HG03439 (cell line): Measurements from ENCODE around the gene CDX2.

Source experiments
- ATAC-seq: cut with Tn5 transposase; IDR thresholded peaks from one replicate; pipeline ENCODE4 v1.9.1; 2021; ENCODE audit warnings: mild to moderate bottlenecking, moderate library complexity; ENCODE audit not compliant: unreplicated experiment

Gene CDX2

DNA sequence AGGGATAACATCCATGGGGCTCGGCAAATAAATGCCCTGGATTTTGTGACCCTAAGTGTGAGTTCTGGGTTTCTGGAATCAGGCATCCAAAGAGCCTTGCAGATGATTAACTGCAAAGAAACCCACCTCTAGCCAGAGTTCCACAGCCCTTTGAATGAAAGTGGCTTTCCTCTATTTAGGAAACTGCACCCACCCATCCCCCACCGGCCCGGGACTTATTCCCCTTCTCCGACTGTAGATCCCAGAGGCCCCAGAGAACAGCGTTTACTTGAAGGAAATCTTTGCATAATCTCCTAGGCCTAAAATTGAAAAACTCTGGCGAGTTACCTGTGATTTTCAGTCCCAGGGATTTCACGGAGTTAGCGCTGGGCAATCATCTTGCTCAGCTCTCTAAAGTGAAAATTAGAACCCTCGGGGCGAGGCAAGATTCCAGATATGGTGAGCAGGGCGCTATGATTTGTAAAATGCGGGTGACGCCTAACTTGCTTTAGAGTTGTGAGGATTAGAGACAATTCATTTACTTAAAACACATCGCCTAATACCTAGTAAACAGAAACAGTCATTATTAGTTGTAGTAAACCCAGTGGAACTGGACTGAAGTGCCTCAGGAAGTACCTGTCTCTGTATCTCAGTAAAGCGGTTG is 10.0 kb upstream of the CDX2 start:
- ATAC-seq, result no peak

GRCh38 chr13:27978301-27978968 is 9.3 kb upstream of the CDX2 start:
- no peak for ATAC-seq

DNA sequence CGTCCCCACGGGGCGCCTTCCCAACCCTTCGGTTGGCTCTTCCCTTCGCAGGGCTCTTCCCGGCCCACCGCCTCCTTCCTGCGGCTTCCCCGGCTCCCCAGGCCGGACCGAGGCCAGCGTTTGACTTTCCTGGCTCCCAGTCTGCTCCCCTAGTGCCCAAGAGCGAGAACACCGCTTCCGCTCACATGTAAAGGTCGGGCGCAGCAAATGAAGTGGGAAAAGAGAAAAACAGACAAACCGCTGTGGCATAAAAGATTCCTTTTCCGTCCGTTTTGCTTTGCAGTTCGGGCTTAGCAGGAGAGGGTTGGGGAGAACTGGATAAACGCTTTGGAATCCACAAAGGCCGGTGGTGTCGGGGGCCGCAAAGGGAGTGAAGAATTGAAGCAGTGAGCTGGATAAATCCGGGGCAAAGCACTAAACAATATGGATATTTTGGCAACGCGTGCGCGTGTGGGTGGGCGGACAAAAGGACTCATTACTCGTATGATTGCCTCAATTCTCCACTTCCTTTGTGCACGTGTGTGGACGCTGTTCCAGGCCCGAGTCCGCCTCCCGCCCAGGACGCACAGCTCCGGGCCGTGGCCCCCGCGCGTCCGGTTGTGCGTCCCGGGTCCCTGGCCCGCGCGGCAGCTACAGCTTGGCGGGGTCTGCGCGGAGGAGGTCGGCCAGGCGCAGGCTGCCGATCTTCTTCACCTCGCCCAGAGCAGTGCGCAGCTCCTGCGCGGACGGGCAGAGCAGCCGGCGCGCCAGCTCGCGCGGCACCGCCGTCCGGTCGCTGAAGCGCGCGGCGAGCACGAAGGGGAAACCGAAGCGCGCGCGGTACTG is 8.6 kb upstream of the CDX2 start:
- no peak for ATAC-seq

DNA sequence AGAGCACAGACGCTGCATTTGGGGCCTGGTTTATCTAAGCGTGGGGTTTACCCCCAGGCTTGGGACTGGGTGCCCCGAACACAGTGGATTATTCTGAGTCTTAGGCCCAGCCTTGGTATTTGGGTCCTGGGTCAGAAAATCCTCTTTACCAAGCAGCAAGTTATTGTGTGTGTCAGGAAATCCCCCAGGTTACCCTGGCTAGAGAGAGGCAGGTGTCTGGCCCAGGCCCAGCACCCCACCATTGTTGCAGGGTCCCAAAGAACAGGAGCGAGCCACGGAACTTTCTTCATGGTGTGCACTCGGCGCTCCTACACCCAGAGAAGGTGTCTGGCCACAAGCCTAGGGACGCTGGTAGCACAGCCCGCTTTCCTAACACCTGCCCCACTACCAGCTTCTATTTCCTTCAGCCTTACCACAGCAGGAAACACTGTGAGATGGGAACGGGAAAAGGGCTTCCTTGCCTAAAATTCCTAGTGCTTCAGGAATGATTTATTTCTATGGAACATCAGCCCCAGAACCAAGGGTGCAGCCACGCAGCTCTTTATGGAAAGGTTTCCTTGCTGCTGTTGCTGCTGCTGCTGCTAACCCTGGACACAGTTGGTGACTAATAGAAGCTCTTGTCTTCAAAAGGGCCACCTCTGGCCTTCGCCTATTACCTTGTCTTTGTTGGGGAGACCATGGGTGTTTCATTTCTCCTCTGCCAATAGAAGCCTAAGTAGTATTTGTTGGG is 7.4 kb upstream of the CDX2 start:
- ATAC-seq, result no peak

GRCh38 chr13:27975564-27976361 is 6.6 kb upstream of the CDX2 start:
- no peak for ATAC-seq

DNA sequence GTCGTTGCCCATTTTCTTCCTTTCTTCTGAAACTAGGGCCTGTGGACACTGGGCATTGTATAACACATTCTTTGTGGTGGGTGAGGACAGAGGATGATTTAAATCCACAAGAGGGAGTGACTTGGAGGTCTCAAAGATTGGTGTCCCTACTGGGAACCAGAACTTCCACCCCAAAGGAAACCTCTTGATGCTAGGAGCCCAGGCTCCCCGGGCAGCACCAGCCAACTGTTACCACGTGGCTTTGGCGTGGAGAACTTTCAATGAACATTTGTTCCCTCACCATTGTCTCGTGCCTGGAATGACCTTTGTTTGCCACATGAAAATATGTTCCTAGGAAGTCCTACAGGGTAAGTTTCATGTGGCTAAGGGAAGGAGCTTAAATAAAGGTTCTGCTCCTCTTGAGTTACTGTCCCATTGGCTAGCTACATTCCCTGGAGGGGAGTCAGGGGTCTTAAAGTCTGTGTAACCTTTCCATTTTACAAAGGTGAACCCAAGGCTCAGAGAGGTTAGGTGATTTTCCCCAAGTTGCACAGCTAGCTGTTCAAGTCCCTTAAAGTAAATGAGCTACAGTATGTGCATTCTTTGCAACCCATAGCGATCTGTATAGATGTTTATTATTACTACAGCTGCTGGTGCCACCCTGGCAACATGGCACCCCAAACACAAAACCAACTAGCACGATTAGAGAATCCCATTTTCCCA is 5.0 kb upstream of the CDX2 start:
- no peak for ATAC-seq

DNA sequence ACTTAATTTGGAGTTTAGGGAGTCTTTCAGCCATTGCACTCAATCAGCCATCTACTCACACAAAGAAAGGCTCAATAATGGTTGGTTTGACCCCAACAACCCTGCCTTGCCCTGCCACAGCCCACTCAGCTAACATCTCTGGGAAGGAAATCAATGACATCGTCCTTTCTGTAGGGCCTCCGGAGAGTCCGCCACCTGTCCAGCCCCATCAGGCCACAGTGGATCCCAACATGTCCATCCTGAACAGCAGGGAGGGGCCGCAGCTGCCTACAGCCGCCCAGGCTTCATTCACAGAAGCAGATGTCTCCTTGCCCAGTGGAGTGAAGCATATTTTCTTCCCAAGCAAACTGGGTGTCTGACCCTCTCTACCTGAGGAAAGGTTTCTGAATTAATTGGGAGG is 4.2 kb upstream of the CDX2 start:
- no peak for ATAC-seq

DNA sequence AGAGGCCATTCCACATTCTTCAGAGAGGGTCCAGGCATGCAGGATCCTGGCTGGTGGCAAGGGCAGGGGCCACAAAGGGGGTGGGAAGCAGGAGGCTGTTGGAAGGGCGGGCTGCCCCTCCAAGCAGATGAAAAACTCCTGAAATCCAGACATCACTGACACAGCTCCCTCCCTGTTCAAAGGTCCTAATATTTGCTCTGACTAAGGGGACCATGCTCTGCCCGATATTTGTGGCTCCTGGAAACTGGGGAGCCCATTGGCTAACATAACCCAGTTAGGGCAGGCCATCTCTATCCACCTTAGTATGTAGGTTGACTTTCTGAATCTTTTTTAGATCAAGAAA is 3.3 kb upstream of the CDX2 start:
- no peak for ATAC-seq

DNA sequence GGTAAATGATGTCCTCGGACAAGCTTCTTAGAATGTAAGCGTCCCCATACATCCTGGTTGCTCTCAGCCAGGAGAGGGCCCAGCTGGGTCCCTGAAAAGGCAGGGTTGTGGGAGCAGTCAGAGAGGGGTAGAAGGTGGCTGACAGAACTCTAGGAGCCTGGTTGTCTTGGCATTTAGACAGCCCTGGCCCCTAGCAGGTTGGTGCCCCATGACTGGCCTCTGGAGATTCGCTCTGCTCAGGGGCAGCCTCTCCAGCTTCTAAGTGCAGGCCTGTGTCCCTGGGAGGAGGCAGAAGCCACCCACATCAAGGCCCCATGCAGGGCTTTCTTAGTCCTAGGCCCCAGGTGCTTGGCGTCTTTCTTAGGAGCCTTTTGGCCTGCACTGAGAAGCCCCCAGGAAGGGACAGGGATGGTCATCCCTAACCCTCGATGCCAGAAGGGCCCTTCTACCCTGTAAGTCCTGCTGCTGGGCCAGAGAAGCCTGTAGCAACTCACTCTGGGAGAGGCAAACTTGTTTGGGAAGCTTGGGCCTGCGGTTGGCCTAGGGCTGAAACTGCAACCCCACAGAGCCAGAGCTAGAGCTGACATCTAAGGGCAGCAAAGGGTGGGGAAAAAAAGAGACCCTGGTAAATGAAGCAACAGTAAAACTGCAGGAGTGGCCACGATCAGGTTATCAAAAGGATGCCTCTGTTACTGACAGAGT is 2.8 kb upstream of the CDX2 start:
- no peak for ATAC-seq

DNA sequence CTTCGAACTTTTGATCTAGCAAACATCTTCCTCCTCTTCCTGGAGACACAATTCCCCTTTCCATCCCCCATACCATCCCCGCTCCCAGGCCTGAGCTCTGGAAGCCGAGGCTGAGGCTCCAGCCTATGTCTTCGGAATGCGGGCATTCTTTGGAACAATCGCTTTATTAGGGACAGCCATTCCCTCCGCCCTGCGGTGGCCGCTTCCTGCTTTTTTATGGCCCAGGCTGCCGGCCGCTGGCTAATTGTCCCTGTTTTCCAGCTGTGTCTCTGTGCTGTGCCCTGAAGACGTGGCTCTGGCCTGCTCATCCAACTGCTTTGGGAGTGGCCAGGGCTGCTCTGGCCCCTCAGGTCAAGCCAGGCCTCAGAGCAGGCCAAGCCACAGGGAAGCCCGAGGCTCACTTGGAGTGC is 2.1 kb upstream of the CDX2 start:
- no peak for ATAC-seq

- no peak for ATAC-seq
Measured at GRCh38 chr13:27970382-27971235, 1.5 kb upstream of the CDX2 start.

DNA sequence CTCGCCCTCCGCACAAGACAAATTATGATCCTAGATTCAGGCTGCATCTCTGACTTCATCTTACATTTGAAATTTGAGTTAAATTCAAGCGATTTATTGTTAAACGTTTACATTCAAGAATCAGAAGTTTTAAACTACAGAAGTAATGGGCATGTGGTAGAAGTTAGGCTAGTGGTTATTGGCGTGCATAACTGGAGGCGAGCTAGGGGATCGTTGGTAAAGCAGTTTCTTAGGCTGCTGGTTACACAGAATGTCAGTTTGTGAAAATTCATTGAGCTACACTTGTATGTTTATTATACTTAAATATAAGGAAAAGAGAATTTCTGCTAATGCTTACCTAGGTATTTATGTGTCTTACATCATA is 733 bp upstream of the CDX2 start:
- no peak for ATAC-seq

- no peak for ATAC-seq
Measured at GRCh38 chr13:27968316-27969081, 616 bp downstream of the CDX2 start.

GRCh38 chr13:27967736-27968315 is 1.3 kb downstream of the CDX2 start:
- ATAC-seq, result no peak

DNA sequence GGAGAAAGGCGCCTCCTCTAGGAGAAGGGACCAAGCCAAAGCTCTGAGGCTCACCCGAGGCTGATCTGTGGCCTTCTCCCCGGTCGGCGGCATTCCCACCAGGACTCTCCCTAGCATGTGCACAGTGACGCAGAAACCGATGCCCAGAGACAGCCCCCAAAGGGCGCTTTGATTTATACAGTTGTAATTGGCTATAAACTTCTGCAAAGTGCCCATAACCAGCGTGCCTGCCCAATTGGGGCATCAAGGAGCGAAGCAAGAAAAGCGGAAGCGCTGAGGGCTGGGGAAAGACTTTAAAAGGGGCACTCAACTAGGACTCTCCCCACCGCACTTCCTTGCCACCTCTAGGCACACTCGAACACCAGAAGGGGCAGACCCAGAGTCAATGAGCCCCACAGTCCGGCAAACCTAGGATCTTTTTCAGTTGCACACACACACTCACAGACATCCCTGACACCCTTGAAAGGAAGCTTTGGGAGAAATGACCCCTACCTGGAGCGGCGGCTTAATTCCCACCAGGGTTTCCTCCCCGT is 1.8 kb downstream of the CDX2 start:
- ATAC-seq, result no peak

GRCh38 chr13:27966641-27967202 is 2.4 kb downstream of the CDX2 start:
- ATAC-seq, result no peak
